Hindlimb muscle (tissue), 1 donor: Measurements from ENCODE around the gene ARHGAP26. TPM values are rescaled to one million over a fixed set of nuclear protein-coding genes. Genes with fewer than 3 reads are reported as not detected.

Experiments
- DNase-seq: peaks from one replicate; pipeline ENCODE4 v3.0.0-alpha.2; 2013
- polyA plus RNA-seq: library from polyadenylated mRNA; unstranded; fragments of 120-200 nt; gene quantifications from one replicate; pipeline ENCODE4 v1.2.1, GENCODE V29; 2013; ENCODE audit not compliant: insufficient read length

The ARHGAP26 gene
- polyA plus RNA-seq, 1 donor = 13.8 TPM

DNA sequence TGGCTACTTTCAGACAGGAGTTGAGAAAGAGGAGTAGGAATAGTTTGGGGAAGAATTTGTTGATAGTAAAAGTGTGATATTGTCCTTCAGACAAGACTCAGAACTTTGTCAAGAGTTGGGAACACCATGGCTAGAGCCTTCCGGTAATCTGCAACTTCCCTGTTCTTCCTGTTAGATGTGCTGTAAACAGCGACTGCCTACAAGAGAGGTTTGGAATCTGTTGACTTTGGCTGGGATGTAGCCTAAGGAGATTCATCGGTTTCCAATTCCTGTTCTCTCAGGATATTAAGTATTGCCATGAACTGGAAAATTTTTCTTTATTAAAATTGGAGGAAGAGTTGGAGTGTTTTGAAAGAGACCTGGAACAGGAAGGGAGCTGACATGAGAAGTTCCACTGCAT is 43.9 kb downstream of the ARHGAP26 start:
- DNase-seq = peak; percentile 68

DNA sequence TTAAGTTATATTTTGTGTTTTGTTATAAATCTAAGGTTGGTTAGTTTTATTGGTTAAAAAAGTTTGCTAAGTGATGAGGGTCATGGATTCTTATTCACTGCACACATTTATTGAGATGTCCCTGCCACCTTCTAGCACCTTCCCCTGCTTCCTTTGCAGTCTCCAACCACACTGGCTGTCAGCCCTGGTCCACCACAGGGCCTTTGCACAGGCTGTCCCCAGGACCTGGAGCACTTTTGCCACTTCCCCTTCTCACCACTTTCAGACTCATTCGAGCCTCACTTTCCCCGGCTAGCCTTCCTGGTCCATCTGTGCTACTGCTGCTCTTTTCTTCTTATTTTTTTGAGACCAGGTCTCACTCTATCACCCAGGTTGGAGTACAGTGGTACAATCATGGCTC is 45.3 kb downstream of the ARHGAP26 start:
- no peak for DNase-seq

- DNase-seq = no peak
These were observed 46.6 kb downstream of the ARHGAP26 start for GRCh38 chr5:142816531-142817430.

- no peak for DNase-seq
These were observed 47.8 kb downstream of the ARHGAP26 start for GRCh38 chr5:142817949-142818431.

- no peak for DNase-seq
These were observed 49.1 kb downstream of the ARHGAP26 start for GRCh38 chr5:142819292-142819691.

GRCh38 chr5:142819825-142820224 is 49.6 kb downstream of the ARHGAP26 start:
- DNase-seq = no peak

GRCh38 chr5:142820447-142820846 is 50.3 kb downstream of the ARHGAP26 start:
- DNase-seq = no peak

GRCh38 chr5:142821034-142821732 is 51.0 kb downstream of the ARHGAP26 start:
- DNase-seq = no peak

- no peak for DNase-seq
These were observed 51.7 kb downstream of the ARHGAP26 start for GRCh38 chr5:142821733-142822487.

- DNase-seq = no peak
These were observed 52.9 kb downstream of the ARHGAP26 start for GRCh38 chr5:142823126-142823525.

DNA sequence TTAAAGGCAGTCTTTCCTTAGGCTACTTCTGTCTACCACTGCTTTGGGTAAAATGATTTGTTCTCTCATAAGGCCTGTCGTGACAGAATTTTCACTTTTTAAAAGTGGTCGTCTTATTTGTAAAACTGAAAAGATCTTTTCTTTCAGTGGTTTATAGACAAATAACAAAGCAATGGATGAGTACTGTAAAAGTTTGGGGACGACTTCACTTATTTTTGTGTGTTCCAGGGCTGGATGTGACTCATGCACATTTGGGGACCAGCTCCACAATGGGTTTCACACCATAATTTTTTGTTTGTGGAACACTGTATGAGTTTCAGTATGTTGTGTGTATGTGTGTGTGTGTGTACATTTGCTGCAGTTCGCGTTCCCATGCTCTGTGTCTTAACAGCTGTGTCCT is 53.6 kb downstream of the ARHGAP26 start:
- no peak for DNase-seq

- no peak for DNase-seq
These were observed 54.2 kb downstream of the ARHGAP26 start for GRCh38 chr5:142824391-142824790.

GRCh38 chr5:142825378-142826089 is 55.4 kb downstream of the ARHGAP26 start:
- no peak for DNase-seq

GRCh38 chr5:142826093-142826492 is 55.9 kb downstream of the ARHGAP26 start:
- DNase-seq = no peak

DNA sequence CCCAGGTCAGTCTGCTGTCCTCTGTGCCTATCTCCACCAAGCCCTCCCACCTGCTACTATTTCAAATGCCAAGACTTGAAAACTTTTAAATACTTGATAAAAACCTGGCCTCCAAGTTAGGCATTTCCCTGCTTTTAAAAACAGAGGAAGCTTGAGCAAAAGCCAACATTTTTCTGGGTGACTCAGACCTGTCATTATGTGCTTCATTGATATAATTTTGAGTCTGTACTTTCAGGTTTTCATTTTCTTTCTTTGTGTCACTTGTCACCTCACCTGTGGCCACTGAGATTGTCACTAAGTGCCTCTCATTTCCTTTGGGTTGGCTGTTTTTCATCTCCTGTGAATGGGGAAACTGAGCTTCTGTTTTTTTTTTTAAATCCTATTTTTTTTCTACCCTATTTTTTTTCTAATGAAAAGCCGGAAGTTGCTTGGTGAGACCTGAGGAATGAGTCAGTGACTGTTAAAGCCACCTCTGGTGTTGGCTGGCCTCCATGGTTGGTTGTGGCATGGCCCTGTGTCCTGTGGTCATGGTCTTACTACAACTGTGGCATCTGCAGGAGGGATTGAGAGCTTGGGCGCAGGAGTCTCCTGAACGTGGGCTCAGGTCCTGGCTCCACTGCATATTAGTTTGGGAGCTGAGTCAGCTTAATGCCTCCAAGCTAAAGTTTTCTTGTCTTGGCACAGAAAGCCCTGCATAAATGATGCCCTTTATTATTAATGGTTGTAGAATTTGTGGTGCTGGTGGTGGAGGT is 56.7 kb downstream of the ARHGAP26 start:
- DNase-seq = no peak

GRCh38 chr5:142827934-142828576 is 57.9 kb downstream of the ARHGAP26 start:
- DNase-seq = no peak

DNA sequence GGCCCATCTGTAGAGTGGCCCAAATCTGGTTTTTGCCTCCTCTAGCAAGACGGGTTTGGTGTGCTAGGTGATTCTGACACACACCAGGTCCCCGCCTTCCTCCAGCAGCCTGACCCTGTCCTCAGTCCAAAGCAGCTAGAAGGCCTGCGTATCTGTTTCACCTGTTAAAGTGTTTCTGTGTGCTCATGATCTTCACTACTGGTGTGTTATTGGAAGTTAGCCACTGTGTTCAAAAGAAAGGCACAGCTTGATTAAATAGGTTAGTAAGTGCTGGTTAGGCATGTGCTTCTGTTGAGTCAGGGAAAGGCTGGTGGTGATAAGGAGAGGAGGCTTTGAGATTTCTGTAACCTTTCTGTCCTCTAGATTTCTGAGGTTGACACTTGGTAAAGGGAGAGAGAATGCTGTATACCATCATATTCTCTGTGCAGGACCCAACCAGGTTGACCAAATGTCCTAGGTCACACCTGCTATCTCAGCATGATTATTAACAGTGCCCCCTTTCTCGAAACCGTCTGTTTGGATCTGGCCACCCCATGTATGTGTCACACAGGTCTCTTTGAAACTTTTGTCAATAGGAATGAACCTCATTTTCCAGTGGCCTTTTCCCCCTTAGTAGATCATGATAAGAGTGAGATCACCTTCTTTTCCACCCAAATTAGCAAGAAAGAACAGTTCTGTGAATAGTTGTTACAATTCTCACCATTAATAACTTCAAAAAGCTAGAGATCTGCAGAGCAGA is 58.8 kb downstream of the ARHGAP26 start:
- DNase-seq = no peak

GRCh38 chr5:142829801-142830220 is 59.6 kb downstream of the ARHGAP26 start:
- DNase-seq = no peak

GRCh38 chr5:142830241-142831008 is 60.2 kb downstream of the ARHGAP26 start:
- DNase-seq = no peak
